GM23248 (cell line): Measurements from ENCODE around the gene TMEM187.

Source experiments
- EZH2 ChIP-seq: fragments of 200-600 bp; sonication (generic); IDR thresholded peaks from 2 replicates; pipeline ENCODE4 v1.6.1; 2018; ENCODE audit warnings: antibody characterized with exemption, mild to moderate bottlenecking; ENCODE audit not compliant: insufficient read depth, poor library complexity, severe bottlenecking
- EZH2phosphoT487 ChIP-seq: fragments of 200-600 bp; sonication (generic); IDR thresholded peaks from 2 replicates; pipeline ENCODE4 v1.6.1; 2018; ENCODE audit warnings: antibody characterized with exemption, moderate library complexity, mild to moderate bottlenecking, low read depth; ENCODE audit not compliant: insufficient read depth

- TF ChIP-seq EZH2: no peak
- TF ChIP-seq EZH2phosphoT487: no peak
Measured at GRCh38 chrX:153964105-153964504, 8.4 kb upstream of the TMEM187 start.
